ENCODE data around the gene ADAMTSL1.

ADAMTSL1 gene

DNA sequence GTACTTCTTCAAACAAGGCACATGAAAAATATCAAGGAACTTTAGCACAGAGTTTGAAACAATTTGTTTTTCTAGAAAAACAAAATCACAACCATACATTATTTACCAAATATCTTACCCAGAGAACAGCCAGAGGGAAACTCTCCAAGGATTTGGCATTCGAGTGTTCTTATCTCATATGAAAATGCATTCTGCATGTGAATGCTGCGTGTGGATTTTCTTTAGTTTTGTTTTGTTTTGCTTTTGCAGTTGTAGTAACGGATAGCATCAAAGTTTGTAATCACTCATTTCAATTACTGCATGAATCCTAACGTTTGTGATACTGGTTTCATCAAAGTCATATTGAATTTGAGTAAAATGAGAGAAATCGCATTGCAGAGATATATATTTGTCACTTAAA is 28.0 kb downstream of the ADAMTSL1 start:
- no peak for DNase-seq (ENCODE audit: low spot score)

DNA sequence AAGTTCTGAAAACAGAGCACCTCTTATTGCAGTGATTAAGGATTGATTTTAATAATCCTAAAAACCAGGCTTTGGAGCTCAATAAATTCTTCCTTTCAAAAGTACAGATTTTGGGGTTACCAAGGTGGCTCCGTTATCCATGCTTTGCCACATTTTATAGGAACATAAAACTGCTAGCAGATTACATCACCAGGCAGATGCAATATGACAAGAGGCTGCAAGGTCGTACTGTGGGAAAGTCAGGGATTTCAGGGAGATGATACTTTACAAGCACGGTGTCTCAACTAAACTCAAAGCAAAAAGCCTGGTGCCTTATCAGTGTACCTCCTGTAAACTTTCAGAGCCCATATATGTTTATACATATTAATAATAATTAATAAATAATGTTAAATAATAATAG is 28.6 kb downstream of the ADAMTSL1 start:
- no peak for DNase-seq (ENCODE audit: low spot score)

DNA sequence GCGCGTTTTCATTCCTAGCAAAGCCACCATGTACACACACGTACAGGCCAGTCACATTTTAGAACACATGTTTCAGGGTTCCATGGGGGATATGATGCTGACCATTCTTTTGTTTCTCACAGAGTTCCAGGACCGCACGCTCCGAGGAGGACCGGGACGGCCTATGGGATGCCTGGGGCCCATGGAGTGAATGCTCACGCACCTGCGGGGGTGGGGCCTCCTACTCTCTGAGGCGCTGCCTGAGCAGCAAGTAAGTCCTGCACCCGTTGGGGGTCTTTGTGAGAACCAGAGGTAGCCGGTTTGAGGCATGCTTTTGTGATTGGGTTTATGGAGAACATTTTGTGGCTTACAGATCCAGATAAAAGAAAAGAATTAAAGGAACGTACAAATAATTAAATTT is 30.8 kb downstream of the ADAMTSL1 start:
- DNase-seq (ENCODE audit: low spot score), result no peak

DNA sequence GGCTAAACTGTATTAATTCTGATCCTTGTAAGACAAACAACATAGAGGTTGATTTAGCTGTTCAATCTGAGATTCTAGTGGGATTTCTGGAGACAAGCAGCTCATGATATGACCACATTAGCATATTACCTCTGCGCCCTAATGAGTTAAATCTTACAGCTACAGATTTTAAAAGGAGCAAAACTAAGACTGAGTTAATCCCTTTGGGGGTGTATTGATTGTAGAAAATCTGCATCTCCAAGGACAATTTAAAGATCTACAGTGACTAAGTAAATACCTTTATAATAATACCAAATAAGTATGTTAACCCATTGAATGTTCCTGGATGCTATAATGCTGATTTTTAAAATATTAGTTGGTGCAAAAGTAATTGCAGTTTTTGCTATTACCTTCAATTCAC is 33.2 kb downstream of the ADAMTSL1 start:
- DNase-seq (ENCODE audit: low spot score), result no peak

DNA sequence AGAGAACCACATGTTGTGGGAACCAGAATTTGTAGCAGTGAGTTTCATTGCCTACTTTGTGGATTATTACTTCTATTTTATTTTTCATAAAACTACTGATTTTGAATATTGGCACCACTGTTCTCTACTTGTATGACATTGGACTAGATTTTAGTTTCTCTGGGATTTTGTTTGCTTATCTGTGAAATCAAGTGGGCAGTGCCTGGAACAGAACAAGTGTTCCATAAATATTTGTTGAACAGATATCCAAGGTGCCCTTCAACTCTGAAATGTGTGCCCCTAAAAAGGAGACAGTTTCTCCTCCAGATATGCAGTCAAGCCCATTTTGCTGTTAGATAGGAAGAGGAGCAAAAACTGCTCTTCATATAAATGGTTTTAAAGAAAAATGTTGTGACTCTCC is 42.6 kb downstream of the ADAMTSL1 start:
- DNase-seq (ENCODE audit: low spot score), result no peak

DNA sequence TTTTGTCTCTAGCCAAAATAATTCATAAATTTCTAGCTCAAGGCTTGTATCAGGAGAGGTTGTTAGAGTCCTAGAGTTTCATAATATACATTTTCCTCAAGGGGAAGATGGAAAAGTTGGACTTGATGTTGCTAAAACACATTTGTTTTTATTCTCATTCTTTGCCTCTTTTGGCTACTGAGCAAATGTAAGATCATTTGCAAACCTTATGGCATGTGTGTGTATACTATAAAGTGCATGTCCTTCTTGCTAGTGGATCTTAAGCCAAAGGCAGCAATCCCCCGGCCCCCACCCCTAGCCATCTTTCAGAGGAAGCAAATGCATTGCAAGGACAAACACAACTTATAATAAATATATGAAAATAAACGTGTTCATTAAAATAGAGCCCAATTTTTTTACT is 43.0 kb downstream of the ADAMTSL1 start:
- no peak for DNase-seq (ENCODE audit: low spot score)

DNA sequence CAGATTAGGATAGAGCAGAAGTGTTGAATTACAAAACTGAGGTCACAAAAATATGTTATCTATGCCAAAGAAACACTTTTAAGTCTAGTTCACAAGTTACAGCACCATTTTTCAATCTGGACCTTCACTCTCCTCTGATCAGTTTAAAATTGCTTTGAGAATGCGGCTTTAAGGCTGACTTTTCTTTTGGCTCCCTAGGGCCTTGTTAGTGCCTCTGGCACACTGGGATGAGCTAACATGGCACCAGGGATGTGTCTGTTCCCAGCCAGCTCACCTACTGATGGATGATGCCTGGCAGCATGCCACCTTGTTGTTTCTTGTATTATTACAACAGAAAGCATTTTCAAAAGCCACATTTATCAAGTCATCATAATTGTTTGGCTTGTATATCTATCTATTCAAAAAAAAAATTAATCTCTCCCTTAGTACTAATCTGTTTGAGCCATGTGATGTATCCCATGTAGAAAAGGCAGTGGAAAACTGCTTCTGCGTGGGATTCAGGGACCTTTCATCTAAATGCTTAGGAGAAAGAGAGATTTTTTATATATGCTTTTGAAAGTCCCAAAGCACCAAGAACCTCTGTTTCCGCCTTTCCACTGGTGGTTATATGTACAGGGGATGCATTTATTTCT is 46.6 kb downstream of the ADAMTSL1 start:
- DNase-seq (ENCODE audit: low spot score), result no peak

DNA sequence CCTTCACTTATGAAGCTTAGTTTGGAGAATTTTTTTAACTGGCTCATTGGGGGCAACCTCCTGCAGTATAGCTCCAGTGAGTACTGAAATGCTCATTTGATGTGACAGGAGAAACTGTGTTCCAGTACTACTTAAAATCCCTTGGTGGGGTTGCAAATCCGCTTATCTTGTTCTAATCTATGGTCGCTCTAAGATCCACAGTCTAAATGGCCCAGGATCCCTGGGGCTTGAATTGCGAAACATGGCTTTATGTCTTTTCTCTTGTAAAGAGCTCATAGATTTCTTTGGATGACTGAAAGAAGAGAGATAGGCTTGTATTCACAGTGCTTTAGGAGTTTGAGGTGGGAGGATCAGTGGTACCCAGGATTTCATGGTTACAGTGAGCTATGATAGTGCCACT is 52.7 kb downstream of the ADAMTSL1 start:
- DNase-seq (ENCODE audit: low spot score), result no peak

DNA sequence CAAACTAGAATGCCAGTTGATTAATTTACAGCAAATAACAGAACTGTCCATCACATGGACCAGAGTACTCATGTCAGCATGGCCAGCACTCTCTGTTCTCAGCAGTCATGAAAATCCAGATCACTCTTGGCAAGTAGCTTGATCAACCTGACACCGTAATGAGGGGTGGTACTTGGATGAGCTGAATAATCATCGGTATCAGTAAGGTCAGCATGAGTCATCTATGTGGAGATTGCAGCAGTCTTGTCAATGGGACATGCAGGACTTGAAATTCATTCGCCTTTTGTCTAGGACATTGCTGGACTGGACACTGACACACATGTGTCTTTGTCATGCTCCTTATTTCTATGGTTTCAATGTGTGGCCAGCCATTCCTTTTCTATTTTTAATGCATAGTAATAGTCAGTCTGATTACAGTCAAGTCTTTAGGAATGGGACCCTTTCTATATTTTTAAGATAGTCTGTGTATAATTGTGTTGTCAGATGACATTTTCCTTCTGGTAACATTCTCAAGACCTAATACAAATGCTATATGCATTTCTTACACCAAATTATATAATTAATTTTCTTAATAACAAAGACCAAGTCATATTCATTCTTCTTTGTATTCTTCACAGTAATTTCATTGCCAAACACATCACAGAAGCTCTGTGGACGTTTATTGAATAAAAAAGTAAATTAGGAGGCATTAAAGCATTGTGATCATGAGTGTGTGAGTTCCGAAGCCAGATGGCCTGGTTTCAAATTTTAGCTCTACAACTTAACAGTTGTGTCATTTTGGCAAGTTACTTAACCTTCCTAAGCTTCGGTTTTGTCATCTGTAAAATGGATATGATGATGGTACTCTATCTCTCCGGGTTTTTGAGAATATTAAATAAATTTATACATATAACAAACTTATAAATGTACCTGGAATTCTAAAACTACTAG is 57.4 kb downstream of the ADAMTSL1 start:
- DNase-seq (ENCODE audit: low spot score), result peak; percentile 7

DNA sequence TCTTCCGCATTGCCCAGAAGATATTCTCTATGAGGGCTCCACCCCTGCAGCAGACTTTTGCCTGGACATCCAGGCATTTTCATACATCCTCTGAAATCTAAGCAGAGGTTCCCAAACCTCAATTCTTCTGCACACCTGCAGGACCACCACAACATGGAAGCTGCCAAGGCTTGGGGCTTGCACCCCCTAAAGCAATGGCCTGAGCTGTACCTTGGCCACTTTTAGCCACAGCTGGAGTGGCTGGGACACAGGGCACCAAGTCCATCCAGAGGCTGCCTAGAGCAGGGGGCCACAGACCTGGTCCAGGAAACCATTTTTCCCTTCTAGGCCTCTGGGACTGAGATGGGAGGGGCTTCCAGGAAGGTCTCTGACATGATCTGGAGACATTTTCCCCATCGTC is 60.7 kb downstream of the ADAMTSL1 start:
- no peak for DNase-seq (ENCODE audit: low spot score)

DNA sequence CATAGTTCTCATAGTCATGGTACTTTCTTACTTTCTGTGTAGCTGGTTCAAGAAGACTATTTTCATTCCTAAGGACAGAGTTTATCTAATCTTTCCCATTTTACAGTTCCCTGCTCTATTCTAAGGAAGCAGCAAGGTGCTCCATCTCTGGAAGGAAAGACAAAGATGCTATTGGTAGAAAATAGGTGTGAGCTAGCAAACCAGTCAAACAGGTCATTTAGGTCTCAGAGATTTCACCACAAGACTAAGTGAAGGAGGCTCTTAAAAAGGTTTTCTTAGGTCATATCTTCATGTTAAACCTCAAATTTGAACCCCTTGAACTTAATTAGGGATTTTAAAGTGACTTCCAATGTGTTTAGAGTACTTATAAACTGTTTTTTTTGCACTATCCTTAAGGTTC is 62.6 kb downstream of the ADAMTSL1 start:
- no peak for DNase-seq (ENCODE audit: low spot score)

DNA sequence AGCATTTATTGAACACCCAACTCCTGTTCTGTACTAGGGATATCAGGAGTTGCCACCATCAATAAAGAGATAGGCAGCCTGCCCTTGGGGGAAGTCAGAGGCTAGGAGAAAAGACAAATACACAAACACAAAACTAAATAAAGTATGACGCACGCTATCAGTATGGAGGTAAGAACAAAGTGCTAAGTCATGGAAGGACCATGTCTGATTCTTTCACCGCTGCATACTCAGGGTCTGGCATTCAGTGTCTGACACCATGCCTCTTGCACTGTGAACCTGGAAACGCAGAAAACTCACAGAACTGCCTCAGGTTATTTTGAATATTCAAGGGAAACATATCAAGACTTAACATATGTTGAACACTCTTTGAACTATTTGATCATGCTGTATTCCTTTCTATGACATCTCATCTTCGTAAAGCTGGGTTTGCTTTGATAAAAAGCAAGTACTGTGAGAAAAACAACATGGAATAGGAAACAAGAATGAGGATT is 65.3 kb downstream of the ADAMTSL1 start:
- no peak for DNase-seq (ENCODE audit: low spot score)

DNA sequence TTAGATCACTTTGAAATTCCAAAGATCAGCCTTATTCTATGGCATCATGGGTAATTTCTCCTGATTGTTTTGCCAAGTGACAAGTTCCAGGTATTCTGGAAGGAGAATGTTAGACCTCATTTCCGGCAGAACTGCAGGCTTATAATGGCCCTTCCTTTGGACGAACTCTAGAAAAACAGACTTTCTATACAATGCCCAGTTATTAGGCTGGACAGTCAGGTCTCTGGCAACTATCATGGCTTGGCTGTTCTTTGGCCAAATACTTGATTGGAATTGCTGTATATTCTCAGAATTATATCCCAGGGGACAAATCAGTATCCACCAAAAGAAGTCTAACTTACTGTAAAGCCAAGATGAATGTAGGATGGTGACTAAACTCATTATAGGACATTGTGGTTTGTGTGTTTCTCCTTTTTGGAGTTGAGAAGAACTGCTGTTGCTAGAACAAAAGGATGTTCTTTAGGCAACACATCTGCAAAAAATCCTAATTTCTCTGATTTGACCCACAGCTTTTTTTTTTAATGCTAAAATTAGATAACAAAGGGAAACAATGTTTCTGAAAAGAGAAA is 69.0 kb downstream of the ADAMTSL1 start:
- no peak for DNase-seq (ENCODE audit: low spot score)

DNA sequence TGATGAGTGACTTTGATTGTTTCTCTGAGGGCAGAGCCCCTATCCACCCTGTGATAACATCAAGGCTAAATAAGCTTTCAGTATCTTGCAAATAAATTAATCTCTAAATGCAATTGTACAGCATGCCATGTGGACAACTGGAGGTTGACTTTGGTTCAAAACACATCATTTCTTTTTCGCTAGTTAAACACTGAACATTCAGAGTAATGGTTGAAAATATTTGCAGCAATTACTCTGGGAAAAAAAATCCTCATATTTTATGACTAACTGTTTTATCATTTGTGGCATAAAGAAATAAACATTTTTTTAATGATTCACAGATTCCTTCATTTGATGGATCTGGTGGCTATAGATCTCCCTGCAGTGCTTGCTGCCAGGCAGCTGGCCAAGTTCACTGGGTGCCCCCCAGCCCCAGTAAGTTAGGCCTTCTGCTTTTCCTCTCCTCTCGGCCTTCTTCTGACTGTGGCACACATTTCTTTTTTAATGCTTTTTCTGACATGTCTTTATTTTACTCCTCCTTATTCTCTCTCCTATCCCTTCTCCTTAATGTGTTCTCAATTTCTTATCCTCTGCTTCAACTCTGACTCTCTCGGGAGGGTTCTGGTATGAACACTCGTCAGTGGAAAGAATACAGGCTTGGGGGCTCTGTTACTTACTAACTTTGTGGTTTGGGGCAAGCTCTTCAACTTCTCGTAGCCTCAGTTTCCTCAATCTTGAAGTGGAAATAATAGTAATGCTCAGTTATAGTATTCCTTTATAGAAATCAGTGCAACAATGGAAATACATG is 69.6 kb downstream of the ADAMTSL1 start:
- no peak for DNase-seq (ENCODE audit: low spot score)

DNA sequence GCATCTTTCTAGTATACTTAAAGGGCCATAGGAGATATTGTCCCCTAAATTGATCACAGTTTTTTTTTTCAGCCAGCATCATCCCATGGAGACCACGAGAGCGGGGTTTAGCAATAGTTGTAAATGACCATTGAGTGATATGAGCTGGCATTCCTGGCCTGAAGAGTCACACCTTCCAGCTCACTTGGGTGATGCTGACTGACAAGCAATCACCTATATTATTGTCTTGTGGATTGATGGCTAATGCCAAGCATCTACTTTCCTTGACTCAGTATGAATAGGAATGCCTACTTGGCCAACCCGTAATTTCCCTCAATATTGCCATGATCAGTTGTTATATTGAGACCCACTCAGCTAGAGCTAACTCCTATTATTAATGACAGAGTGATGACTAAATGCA is 70.5 kb downstream of the ADAMTSL1 start:
- peak; percentile 66 for DNase-seq (ENCODE audit: low spot score)

DNA sequence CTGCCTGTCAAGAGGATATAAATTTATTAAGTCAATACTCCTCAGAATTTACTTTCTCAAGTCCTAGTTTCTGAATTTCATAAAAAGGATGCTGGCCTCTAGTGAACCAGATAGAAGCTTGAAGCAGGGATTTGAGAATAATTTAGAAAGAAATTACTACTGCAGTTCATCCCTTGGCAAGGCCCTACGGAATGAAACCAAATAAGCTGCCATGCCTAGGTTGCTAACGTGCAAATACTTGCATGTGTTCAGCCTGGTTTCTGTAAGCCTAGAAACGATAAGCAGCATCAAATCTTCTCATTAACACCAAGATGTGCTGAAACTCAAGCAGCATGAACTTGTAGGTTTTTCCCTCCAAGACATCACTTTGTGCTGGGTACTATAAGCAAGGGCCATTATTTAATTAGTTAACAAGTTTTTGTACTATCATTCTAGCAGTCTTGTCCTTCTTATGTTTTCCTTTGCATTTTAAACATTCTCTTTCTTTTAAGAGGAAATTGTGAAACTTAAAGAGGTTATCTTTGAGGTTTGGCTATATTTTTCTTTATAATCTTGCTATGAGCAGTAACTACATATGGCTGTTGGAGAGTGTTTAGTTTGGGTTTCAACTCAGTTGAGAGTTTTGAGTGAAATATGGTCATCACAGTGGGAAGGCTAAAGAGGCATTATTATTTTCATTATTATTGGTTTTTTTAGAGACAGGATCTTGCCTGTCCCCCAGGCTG is 71.8 kb downstream of the ADAMTSL1 start:
- no peak for DNase-seq (ENCODE audit: low spot score)

DNA sequence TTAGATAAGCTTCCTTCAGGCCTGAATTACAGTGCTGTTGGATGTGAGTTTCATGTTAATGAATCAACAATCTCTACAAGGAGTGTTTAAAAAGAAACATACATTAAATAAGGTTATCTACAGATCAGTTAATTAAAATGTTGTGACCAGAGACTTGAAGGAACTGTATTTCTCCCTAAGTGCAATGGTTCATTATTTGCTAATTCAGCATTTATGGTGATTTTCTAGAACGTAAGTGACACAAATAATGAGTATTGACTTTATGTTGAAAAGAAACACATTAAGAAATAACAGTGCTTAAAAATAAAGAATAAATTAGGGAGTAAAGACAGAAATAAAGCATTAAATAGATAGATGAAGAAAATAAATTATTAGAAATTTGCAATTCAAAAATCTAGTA is 74.5 kb downstream of the ADAMTSL1 start:
- DNase-seq (ENCODE audit: low spot score), result no peak

DNA sequence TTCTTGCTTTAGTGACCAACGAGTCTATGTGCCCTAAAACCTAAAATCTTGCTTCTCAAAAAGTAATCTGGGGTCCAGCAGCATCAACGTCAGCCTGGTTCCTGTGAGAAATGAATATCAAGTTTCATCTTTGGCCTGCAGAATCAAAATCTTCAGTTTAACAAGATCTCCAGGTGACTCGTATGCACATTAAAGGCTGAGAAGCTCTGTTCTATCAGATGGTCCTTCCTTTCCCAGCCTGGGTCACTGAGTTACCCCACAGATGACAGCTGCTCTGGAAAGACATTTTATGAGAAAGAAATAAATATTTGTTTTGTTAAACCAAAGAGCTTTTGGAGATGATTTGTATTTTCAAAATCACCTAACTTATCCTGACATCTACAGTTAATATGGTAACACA is 75.8 kb downstream of the ADAMTSL1 start:
- no peak for DNase-seq (ENCODE audit: low spot score)

DNA sequence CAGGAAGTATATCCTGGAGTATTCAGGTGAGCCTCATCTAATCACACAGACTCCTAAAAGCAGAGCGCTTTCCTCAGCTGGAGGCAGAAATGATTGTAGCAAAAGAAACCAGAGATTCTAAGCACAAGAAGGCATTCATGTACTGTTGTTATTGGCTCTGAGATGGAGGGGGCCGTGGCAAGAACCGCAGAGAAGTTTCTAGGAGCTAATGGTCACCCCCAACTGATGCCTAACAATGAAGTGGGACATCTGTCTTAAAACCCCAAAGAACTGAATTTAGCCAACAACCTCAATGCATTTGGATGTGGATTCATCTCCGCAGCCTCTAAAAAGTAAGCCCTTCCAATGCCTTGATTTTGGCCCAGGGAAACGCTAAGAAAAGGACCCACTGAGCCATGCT is 76.3 kb downstream of the ADAMTSL1 start:
- DNase-seq (ENCODE audit: low spot score), result no peak

DNA sequence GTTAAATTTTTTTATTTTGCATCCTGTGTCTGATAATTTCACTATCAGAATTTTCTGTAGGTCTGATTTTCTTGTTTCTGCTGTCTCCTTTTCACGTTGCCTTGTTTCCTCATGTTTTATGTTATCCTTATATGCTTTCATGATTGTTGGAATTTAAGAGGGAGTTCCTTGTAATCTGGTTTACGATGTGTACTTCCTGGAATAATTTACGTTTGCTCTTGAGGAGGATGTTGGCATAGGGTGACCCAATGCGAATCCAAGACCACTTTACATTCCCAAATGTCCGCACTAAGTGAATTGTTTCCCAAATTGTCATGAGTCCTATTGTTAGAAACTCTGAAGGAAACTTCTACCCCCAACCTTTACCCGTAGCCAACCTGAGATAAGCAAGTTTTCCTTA is 80.3 kb downstream of the ADAMTSL1 start:
- DNase-seq (ENCODE audit: low spot score), result no peak

DNA sequence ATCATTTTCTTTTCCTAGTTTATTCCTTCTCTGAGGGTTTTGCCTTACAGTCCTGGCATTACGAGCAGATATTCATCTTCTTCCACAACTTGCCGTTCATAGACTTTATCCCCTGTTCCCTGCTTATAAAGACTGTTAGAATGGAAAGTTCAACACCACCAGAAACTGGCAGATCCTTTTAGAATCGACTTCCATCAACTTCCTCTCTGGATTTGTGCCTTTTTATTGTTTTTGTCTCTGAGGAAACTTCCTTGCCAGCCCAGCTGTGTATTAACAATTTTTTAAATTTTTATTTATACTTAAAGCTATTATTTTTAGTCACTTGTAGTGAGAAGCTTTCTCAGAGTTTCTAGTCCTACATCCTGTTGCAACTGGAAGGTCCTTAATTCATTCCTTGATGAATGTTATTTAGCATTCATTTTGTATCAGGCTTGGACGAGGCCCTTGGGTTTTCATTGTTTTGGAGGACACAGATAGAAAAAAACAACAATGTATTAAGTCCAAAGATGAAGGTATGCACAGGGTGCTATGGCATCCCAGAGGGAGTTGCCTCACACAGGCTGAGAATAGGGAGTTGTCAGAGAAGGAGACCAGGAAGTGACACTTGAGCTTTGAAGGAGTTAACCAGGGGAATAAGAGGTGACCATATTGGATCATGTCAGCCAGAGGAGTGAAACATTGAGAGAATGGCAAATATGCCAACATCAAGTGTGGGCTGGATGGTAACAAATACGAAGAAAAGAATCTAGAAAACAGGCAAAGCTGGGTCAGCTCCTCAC is 81.3 kb downstream of the ADAMTSL1 start:
- DNase-seq (ENCODE audit: low spot score), result no peak

Data from RKO (cell line).